Nephron progenitor cell (in vitro differentiated cells): ENCODE measurements around the gene RAPH1.

Experiments
- DNase-seq: peaks from one replicate; pipeline ENCODE4 v3.0.0; 2021
- H3K27ac Mint-ChIP-seq: 2 replicates; pipeline ENCODE4 v1.8.0; 2021; ENCODE audit warnings: mild to moderate bottlenecking, moderate library complexity, mixed read lengths
- H3K27me3 Mint-ChIP-seq: 2 replicates; pipeline ENCODE4 v1.8.0; 2021; ENCODE audit warnings: mild to moderate bottlenecking, low read depth, mixed read lengths; ENCODE audit not compliant: poor library complexity
- H3K36me3 Mint-ChIP-seq: 2 replicates; pipeline ENCODE4 v1.8.0; 2021; ENCODE audit warnings: low read depth, mixed read lengths
- H3K4me1 Mint-ChIP-seq: 2 replicates; pipeline ENCODE4 v1.8.0; 2021; ENCODE audit warnings: mixed read lengths
- H3K4me3 Mint-ChIP-seq: 2 replicates; pipeline ENCODE4 v1.8.0; 2021; ENCODE audit warnings: mild to moderate bottlenecking, moderate library complexity, mixed read lengths
- H3K9me3 Mint-ChIP-seq: 2 replicates; pipeline ENCODE4 v1.8.0; 2021; ENCODE audit warnings: mild to moderate bottlenecking, moderate library complexity, mixed read lengths
- TF ChIP-seq, protein P1 (sequence below): fragments of 200-600 bp; sonication (generic); IDR thresholded peaks from 2 replicates; pipeline ENCODE4 v1.5.0; 2021; ENCODE audit warnings: antibody characterized with exemption

RAPH1 gene

DNA sequence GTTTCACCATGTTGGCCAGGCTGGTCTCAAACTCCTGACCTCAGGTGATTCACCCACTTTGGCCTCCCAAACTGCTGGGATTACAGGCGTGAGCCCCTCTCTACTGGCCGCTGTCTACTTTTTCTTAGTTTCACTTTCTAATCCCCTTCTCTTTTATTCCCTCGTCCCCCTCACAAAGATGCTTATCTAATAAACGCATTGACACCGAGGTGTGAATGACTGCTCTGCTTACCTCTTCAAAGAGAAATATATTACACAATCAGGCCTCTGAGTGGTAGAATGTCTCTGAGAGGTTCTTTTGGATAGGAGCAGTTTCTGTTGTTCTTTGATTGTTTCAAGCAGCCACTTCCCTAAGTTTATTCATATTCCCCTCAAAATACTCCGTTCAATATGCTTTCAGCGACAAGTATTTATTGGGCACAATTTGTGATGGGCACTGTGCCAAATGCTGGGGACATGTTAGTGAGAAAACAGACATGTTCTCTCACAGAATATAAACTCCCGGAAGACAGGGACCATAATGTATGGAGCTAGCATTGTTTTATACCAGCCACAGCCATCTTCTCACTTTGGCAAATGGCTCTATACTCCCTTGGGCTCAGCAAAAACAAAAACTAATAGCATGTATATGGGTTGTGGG lies 34.7 kb upstream of the RAPH1 start:
- DNase-seq, result no peak
- TF ChIP-seq, protein P1, sequence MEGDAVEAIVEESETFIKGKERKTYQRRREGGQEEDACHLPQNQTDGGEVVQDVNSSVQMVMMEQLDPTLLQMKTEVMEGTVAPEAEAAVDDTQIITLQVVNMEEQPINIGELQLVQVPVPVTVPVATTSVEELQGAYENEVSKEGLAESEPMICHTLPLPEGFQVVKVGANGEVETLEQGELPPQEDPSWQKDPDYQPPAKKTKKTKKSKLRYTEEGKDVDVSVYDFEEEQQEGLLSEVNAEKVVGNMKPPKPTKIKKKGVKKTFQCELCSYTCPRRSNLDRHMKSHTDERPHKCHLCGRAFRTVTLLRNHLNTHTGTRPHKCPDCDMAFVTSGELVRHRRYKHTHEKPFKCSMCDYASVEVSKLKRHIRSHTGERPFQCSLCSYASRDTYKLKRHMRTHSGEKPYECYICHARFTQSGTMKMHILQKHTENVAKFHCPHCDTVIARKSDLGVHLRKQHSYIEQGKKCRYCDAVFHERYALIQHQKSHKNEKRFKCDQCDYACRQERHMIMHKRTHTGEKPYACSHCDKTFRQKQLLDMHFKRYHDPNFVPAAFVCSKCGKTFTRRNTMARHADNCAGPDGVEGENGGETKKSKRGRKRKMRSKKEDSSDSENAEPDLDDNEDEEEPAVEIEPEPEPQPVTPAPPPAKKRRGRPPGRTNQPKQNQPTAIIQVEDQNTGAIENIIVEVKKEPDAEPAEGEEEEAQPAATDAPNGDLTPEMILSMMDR, result no peak
- Mint-ChIP-seq H3K36me3 (no peaks in the 10 kb centered on the region), H3K4me3 (no peak overlapping the region), H3K27ac (no peak overlapping the region), H3K4me1 (peaks cover 15% of the 10 kb centered on the region), H3K27me3 (peaks cover 2% of the 10 kb centered on the region), H3K9me3 (no peaks in the 10 kb centered on the region)

DNA sequence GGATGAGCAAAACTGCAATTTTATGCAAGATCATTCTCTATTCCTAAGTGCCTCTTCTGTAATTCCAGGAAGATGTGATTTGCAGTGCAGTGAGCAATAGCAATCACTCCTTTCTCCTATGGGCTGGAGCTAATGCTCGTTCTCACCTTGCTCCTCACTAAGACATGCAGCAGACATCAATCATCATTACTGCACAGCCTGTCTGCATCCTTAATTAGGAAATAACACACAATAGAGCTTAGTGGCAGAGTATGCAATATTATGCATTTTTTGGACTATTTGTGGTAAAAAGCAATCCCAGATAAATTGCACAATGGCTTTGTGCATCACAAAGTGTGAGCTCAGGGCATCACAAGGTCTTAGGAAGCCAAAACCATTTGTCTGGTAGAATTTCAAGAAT lies 32.6 kb upstream of the RAPH1 start:
- peaks cover 5% of the 10 kb centered on the region for H3K27me3 Mint-ChIP-seq
- TF ChIP-seq, protein P1, result no peak
- peaks cover 9% of the 10 kb centered on the region for H3K4me1 Mint-ChIP-seq
- no peak overlapping the region for H3K27ac Mint-ChIP-seq
- H3K36me3 Mint-ChIP-seq, result no peaks in the 10 kb centered on the region
- no peak for DNase-seq
- H3K9me3 Mint-ChIP-seq, result no peaks in the 10 kb centered on the region
- no peak overlapping the region for H3K4me3 Mint-ChIP-seq

DNA sequence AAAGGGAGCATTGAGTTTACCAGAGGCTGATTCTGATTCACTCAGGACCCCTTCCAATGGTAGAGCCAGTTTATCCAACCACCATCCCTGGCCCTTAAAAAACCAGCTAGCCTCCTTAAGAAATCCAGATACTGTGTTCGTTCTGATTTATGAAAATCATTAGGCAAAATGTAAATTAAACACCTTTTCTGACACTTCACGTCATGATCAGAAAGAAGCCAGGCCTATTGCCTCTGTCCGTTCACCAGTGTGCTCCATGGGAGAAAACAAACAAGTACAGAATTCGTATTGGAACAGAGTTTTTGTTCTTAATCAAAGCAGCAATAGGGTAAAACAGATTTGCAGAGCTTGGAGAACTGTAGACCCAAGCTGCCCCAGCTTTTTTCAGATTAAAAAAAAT lies 31.1 kb upstream of the RAPH1 start:
- H3K4me1 Mint-ChIP-seq, result peaks cover 9% of the 10 kb centered on the region
- no peak overlapping the region for H3K27ac Mint-ChIP-seq
- no peaks in the 10 kb centered on the region for H3K36me3 Mint-ChIP-seq
- DNase-seq, result no peak
- no peak overlapping the region for H3K4me3 Mint-ChIP-seq
- TF ChIP-seq, protein P1, result no peak
- no peaks in the 10 kb centered on the region for H3K9me3 Mint-ChIP-seq
- peaks cover 5% of the 10 kb centered on the region for H3K27me3 Mint-ChIP-seq

DNA sequence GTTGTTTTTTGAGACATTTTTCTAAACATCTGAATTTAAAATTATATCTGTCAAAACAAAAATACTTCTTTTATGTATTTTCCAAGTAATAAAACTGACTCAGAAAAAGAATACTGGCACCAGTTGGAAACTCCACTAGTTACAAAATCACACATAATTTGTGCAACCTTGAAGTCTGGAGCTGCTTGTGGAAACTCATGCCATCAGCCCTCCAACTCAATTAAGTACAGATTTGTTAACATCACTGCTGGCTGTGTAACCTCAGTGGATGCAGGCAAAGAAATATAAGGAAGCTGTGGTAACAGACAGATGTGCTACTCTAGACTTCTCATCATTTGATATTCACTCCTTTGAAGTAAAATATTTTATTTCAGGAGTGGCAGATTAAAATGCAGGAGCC lies 30.0 kb upstream of the RAPH1 start:
- Mint-ChIP-seq H3K9me3 (no peaks in the 10 kb centered on the region), H3K36me3 (no peaks in the 10 kb centered on the region), H3K4me1 (peaks cover 9% of the 10 kb centered on the region), H3K4me3 (no peak overlapping the region), H3K27me3 (peaks cover 5% of the 10 kb centered on the region), H3K27ac (no peak overlapping the region)
- TF ChIP-seq, protein P1, result no peak
- no peak for DNase-seq

DNA sequence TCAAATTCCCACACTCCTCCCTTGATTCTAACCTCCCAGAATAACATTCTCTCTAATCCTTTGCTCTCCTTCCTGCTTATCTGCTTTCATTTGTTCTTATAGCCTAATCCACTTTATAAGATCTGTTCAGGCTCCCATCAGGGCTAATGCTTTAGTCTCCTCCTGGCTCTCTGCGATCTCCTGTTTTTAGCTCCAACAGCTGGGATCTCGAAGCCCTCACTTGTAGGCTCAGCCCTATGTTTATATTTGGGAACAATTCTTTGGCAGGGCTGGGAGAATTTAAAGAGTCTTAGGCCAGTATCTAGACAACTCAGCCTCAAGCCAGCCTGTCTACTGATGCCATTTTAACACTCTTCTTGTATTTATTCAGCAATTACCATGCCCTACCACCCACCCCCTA lies 27.2 kb upstream of the RAPH1 start:
- H3K27ac Mint-ChIP-seq, result peak overlapping the region; percentile 23
- peaks cover 5% of the 10 kb centered on the region for H3K27me3 Mint-ChIP-seq
- no peak for DNase-seq
- no peaks in the 10 kb centered on the region for H3K36me3 Mint-ChIP-seq
- H3K9me3 Mint-ChIP-seq, result no peaks in the 10 kb centered on the region
- no peaks in the 10 kb centered on the region for H3K4me1 Mint-ChIP-seq
- TF ChIP-seq, protein P1, result no peak
- no peak overlapping the region for H3K4me3 Mint-ChIP-seq

DNA sequence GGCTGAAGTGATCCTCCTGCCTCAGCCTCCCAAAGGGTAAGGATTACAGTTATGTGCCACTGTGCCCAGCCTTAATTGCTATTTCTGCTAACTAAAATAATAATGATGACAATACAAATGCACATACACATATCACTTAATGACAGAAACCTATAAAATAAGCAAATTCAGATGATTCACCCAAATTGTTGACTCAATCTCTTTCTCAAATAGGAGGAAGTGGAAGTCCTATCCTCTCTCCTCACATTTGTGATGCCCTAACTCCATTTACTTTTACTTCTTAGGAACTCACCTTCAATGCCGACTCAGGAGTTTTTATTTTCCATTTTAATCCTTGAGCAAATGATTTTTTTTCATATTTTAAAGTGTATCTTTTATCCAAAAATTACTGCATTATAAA lies 24.5 kb upstream of the RAPH1 start:
- TF ChIP-seq, protein P1, result no peak
- no peak overlapping the region for H3K27ac Mint-ChIP-seq
- DNase-seq, result no peak
- H3K36me3 Mint-ChIP-seq, result no peaks in the 10 kb centered on the region
- H3K9me3 Mint-ChIP-seq, result no peaks in the 10 kb centered on the region
- H3K4me1 Mint-ChIP-seq, result peaks cover under 1% of the 10 kb centered on the region
- H3K27me3 Mint-ChIP-seq, result peaks cover 3% of the 10 kb centered on the region
- no peak overlapping the region for H3K4me3 Mint-ChIP-seq
